SK-N-SH treated with all-trans-retinoic acid at 6 μM for 48 hours (cell line): ENCODE results near the gene MYO15A.

Experiments used
- ARNTL ChIP-seq: fragments of 450-650 bp; formaldehyde crosslinking; IDR thresholded peaks from 2 replicates; pipeline ENCODE4 v1.5.0; 2020; ENCODE audit warnings: low read depth, mild to moderate bottlenecking, moderate library complexity, borderline replicate concordance
- OSR1 ChIP-seq: fragments of 250-450 bp; sonication (Bioruptor Pico); IDR thresholded peaks from 2 replicates; pipeline ENCODE4 v1.8.0; 2022; ENCODE audit warnings: moderate library complexity, mild to moderate bottlenecking, inconsistent platforms
- ZFP3 ChIP-seq: fragments of 250-450 bp; sonication (Bioruptor Pico); IDR thresholded peaks from 2 replicates; pipeline ENCODE4 v1.5.0; 2020; ENCODE audit warnings: mild to moderate bottlenecking, moderate library complexity
- ZFP30 ChIP-seq: fragments of 450-650 bp; formaldehyde crosslinking; IDR thresholded peaks from 2 replicates; pipeline ENCODE4 v1.5.0; 2022; ENCODE audit warnings: mild to moderate bottlenecking, moderate library complexity
- TF ChIP-seq, protein P1 (sequence below): fragments of 250-450 bp; sonication (Bioruptor Pico); IDR thresholded peaks from 2 replicates; pipeline ENCODE4 v1.8.0; 2020; ENCODE audit warnings: mild to moderate bottlenecking, moderate library complexity, borderline replicate concordance
- TF ChIP-seq, protein P2 (sequence below): fragments of 250-450 bp; sonication (Bioruptor Pico); IDR thresholded peaks from 2 replicates; pipeline ENCODE4 v1.5.1; 2021; ENCODE audit warnings: mild to moderate bottlenecking, moderate library complexity

DNA sequence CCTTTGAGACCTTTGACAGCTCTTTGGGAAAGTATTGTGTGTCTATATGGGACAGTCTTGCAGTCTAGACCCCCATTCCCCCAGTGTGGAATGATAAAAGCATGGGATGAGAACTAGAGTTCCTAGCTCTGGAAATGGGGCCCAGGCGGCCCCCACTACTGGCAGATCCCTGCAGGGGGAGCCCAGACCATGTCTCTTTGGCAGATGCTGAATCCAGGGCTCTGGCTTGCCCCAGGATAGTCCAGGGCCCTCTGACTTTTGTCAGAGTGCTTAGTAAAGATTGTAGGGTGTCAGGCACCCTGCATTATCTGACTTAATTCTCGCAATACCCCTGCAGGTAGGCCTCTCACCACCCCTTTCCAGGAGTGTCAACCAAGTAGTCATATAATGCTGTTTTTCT lies 83.4 kb downstream of the MYO15A start:
- TF ChIP-seq, protein P1, sequence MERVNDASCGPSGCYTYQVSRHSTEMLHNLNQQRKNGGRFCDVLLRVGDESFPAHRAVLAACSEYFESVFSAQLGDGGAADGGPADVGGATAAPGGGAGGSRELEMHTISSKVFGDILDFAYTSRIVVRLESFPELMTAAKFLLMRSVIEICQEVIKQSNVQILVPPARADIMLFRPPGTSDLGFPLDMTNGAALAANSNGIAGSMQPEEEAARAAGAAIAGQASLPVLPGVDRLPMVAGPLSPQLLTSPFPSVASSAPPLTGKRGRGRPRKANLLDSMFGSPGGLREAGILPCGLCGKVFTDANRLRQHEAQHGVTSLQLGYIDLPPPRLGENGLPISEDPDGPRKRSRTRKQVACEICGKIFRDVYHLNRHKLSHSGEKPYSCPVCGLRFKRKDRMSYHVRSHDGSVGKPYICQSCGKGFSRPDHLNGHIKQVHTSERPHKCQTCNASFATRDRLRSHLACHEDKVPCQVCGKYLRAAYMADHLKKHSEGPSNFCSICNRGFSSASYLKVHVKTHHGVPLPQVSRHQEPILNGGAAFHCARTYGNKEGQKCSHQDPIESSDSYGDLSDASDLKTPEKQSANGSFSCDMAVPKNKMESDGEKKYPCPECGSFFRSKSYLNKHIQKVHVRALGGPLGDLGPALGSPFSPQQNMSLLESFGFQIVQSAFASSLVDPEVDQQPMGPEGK (CRISPR knock-in tag): no peak
- TF ChIP-seq ARNTL (CRISPR knock-in tag) (no peak), OSR1 (no peak), ZFP30 (CRISPR knock-in tag) (no peak), ZFP3 (no peak)
- TF ChIP-seq, protein P2, sequence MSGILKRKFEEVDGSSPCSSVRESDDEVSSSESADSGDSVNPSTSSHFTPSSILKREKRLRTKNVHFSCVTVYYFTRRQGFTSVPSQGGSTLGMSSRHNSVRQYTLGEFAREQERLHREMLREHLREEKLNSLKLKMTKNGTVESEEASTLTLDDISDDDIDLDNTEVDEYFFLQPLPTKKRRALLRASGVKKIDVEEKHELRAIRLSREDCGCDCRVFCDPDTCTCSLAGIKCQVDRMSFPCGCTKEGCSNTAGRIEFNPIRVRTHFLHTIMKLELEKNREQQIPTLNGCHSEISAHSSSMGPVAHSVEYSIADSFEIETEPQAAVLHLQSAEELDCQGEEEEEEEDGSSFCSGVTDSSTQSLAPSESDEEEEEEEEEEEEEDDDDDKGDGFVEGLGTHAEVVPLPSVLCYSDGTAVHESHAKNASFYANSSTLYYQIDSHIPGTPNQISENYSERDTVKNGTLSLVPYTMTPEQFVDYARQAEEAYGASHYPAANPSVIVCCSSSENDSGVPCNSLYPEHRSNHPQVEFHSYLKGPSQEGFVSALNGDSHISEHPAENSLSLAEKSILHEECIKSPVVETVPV: no peak
